ENCODE measurements around the gene ATRAID. TPM values are rescaled to one million over a fixed set of nuclear protein-coding genes. Genes with fewer than 3 reads are reported as not detected.

The ATRAID gene
- total and polyA plus RNA-seq, 2 donors (not counting 3 experiments of a cell fraction or from before 2014, with no cell fraction given), result 84.3 to 283 TPM

DNA sequence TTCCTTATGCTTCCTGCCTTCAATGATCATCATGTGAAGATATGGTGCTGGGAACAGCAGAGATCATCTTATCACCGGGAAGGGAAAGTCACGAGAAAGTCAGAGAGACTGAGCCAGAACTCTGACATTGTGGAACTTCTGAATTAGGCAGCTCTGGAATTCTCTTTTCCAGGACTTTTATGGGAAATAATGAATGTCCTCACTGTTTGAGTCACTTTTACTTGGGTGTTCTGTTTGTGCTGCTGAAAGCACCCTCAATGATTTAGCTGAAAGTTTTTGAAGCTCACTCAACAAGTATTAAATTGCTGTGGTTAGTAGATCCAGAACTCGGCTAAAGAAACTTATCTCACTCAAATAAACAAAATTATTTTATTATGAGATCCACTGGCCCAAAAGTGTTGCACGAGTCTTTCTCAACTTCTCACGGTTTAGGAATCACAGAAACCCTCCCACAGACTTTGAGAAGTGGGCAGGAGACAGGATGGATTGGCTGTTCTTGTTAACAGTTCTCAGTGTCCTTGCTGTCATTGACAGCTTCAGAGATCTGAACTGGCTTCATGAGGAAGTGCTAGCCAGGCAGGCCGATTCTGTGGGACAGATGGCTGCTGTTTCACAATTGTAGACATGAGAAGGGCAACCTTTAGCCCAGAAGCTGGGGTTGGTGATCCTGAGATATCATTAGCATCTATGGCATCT is 26.4 kb upstream of the ATRAID start:
- TF ChIP-seq EZH2 (IDR thresholded peaks at IDR 0.05; ENCODE audit: borderline replicate concordance, low read depth, low read length, severe bottlenecking) (no peak), POLR2AphosphoS5 (IDR thresholded peaks at IDR 0.05; ENCODE audit: insufficient read depth, low read depth, low read length) (no peak), GATA2 (IDR thresholded peaks at IDR 0.05; ENCODE audit: insufficient read depth, insufficient read length, low read depth, low read length) (no peak)
- TF ChIP-seq, protein P1, sequence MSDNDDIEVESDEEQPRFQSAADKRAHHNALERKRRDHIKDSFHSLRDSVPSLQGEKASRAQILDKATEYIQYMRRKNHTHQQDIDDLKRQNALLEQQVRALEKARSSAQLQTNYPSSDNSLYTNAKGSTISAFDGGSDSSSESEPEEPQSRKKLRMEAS (IDR thresholded peaks at IDR 0.05; ENCODE audit: insufficient read depth, insufficient read length), result no peak

DNA sequence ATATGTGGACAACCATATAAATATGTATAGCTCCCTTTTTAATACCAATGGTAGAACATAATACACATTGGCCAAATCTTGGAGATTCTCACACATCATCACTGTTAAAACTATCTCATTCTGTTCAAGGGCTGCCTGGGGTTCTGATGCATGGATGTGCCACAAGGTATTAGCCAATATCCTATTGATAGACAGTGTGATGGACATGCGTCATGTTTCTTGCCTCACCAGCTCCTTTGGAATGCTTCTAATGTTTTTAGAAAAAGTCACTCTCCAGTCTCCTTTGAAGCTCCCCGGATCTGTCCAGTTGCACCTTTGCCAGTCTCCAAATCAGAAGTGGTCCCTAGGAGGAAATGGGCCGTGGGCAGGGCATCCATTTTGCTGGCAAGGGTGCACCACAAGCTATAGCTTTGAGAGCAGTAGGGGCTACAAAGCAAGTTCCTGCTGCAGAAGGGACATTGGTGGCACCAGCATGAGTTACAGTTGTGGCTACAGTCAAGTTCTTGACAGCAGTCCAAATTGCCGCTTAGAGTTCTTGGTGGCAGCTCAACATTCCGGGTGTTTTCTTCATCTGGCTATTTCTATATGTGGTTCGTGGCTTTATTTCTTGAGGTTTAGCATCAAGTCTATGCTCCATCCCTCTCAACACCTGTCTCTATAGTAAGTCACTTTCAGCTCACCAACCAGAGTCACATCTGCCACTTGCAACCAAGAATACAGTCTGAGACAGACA is 25.1 kb upstream of the ATRAID start:
- no peak overlapping the region for H3K27ac ChIP-seq (ENCODE audit: insufficient read depth, low read depth, low read length)
- FAIRE-seq, result no peak
- H3K9me3 ChIP-seq (replicated peaks; ENCODE audit: control insufficient read depth, insufficient read depth, low read length), result no peaks in the 10 kb centered on the region
- POLR2A ChIA-PET, result no interaction called here
- intact Hi-C loops (cut with micrococcal nuclease), result no loop called here
- H3K9ac ChIP-seq (replicated peaks; ENCODE audit: extremely low read depth, insufficient read depth, low read length), result no peak overlapping the region
- no peak for DNase-seq (ENCODE audit: low read depth, low spot score)
- H3K4me1 ChIP-seq (ENCODE audit: control insufficient read depth, extremely low read depth, insufficient read depth, low read length), result no peaks in the 10 kb centered on the region
- CTCF ChIA-PET, result interaction anchor here (0.9 to 1.5 kb wide), 6 partner anchors 12 to 341 kb away, joined by 3 to 11 read pairs (median 4); no protein-coding TSS in a partner anchor
- no peaks in the 10 kb centered on the region for H3K36me3 ChIP-seq (ENCODE audit: control insufficient read depth in 2 of 2, extremely low read depth in 1 of 2, insufficient read depth in 2 of 2, low read length in 2 of 2)
- no peaks in the 10 kb centered on the region for H4K20me1 ChIP-seq (replicated peaks; ENCODE audit: control insufficient read depth, extremely low read depth, insufficient read depth, low read length)
- TF ChIP-seq POLR2AphosphoS5 (IDR thresholded peaks at IDR 0.05; ENCODE audit: insufficient read depth, low read depth, low read length), result no peak
- no peak for TF ChIP-seq JUN (IDR thresholded peaks at IDR 0.05; ENCODE audit: borderline replicate concordance, insufficient read depth, insufficient read length, low read depth)
- TF ChIP-seq GATA2 (IDR thresholded peaks at IDR 0.05; ENCODE audit: insufficient read depth, insufficient read length, low read depth, low read length), result no peak
- no peak for TF ChIP-seq FOS (IDR thresholded peaks at IDR 0.05; ENCODE audit: borderline replicate concordance, insufficient read depth, low read length)
- TF ChIP-seq, protein P2, sequence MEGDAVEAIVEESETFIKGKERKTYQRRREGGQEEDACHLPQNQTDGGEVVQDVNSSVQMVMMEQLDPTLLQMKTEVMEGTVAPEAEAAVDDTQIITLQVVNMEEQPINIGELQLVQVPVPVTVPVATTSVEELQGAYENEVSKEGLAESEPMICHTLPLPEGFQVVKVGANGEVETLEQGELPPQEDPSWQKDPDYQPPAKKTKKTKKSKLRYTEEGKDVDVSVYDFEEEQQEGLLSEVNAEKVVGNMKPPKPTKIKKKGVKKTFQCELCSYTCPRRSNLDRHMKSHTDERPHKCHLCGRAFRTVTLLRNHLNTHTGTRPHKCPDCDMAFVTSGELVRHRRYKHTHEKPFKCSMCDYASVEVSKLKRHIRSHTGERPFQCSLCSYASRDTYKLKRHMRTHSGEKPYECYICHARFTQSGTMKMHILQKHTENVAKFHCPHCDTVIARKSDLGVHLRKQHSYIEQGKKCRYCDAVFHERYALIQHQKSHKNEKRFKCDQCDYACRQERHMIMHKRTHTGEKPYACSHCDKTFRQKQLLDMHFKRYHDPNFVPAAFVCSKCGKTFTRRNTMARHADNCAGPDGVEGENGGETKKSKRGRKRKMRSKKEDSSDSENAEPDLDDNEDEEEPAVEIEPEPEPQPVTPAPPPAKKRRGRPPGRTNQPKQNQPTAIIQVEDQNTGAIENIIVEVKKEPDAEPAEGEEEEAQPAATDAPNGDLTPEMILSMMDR (IDR thresholded peaks at IDR 0.05; ENCODE audit: extremely low read depth in 1 of 2, insufficient read depth in 1 of 2, low read depth in 1 of 2, low read length in 2 of 2), result no peak
- TF ChIP-seq, protein P1 (IDR thresholded peaks at IDR 0.05; ENCODE audit: insufficient read depth, insufficient read length), result no peak
- no peak for TF ChIP-seq POLR2A (IDR thresholded peaks at IDR 0.05; ENCODE audit: low read depth, low read length)
- no peak for TF ChIP-seq MYC (IDR thresholded peaks at IDR 0.05; ENCODE audit: low read depth, low read length)
- no peak for TF ChIP-seq EZH2 (IDR thresholded peaks at IDR 0.05; ENCODE audit: borderline replicate concordance, low read depth, low read length, severe bottlenecking)
- H3K4me3 ChIP-seq (replicated peaks in 1 of 3; ENCODE audit: insufficient read depth in 1 of 3, low read depth in 1 of 3, low read length in 3 of 3), result no peak overlapping the region
- H3K27me3 ChIP-seq (ENCODE audit: control insufficient read depth in 2 of 2, insufficient read depth in 2 of 2, low read length in 2 of 2), result peaks cover 12 to 20% of the 10 kb centered on the region in 2 experiments
- no peaks in the 10 kb centered on the region for H3K9me1 ChIP-seq (replicated peaks; ENCODE audit: control insufficient read depth, extremely low read depth, insufficient read depth, low read length)
- dilution Hi-C loops (cut with MboI; ENCODE audit: extremely low pct_ligation_motif_present, low sequenced_read_pairs), result no loop called here
- H3K79me2 ChIP-seq (ENCODE audit: control insufficient read depth, insufficient read depth, low read length), result no peaks in the 10 kb centered on the region
- H3K4me2 ChIP-seq (ENCODE audit: insufficient read depth, low read length), result no peak overlapping the region
- no peak overlapping the region for H2AFZ ChIP-seq (ENCODE audit: low read depth, low read length)
- BruUV-seq (replicated peaks), result no TSS peak

More for the DNA sequence above, 26.4 kb upstream of the ATRAID start:
- intact Hi-C loops (cut with micrococcal nuclease), result no loop called here
- H3K27me3 ChIP-seq (ENCODE audit: control insufficient read depth in 2 of 2, insufficient read depth in 2 of 2, low read length in 2 of 2), result peaks cover 12 to 20% of the 10 kb centered on the region in 2 experiments
- dilution Hi-C loops (cut with MboI; ENCODE audit: extremely low pct_ligation_motif_present, low sequenced_read_pairs), result no loop called here
- BruUV-seq (replicated peaks), result no TSS peak
- no peak overlapping the region for H3K4me2 ChIP-seq (ENCODE audit: insufficient read depth, low read length)
- no peaks in the 10 kb centered on the region for H3K79me2 ChIP-seq (ENCODE audit: control insufficient read depth, insufficient read depth, low read length)
- no peak overlapping the region for H3K9ac ChIP-seq (replicated peaks; ENCODE audit: extremely low read depth, insufficient read depth, low read length)
- FAIRE-seq (no peak), DNase-seq (ENCODE audit: low read depth, low spot score) (no peak)
- H4K20me1 ChIP-seq (replicated peaks; ENCODE audit: control insufficient read depth, extremely low read depth, insufficient read depth, low read length), result no peaks in the 10 kb centered on the region
- ChIA-PET CTCF (interaction anchor here (1.2 to 1.8 kb wide), 4 partner anchors 11 to 339 kb away, joined by 3 to 8 read pairs (median 4); no protein-coding TSS in a partner anchor), POLR2A (no interaction called here)
- no peaks in the 10 kb centered on the region for H3K4me1 ChIP-seq (ENCODE audit: control insufficient read depth, extremely low read depth, insufficient read depth, low read length)
- no peak overlapping the region for H3K4me3 ChIP-seq (replicated peaks in 1 of 3; ENCODE audit: insufficient read depth in 1 of 3, low read depth in 1 of 3, low read length in 3 of 3)
- H3K27ac ChIP-seq (ENCODE audit: insufficient read depth, low read depth, low read length), result no peak overlapping the region
- H3K36me3 ChIP-seq (ENCODE audit: control insufficient read depth in 2 of 2, extremely low read depth in 1 of 2, insufficient read depth in 2 of 2, low read length in 2 of 2), result no peaks in the 10 kb centered on the region
- no peak overlapping the region for H2AFZ ChIP-seq (ENCODE audit: low read depth, low read length)
- no peaks in the 10 kb centered on the region for H3K9me1 ChIP-seq (replicated peaks; ENCODE audit: control insufficient read depth, extremely low read depth, insufficient read depth, low read length)
- no peaks in the 10 kb centered on the region for H3K9me3 ChIP-seq (replicated peaks; ENCODE audit: control insufficient read depth, insufficient read depth, low read length)

All from endothelial cell of umbilical vein (primary cell).